ENCODE measurements around the gene NFATC2.

GRCh38 chr20:51585148-51585547 lies 42.6 kb upstream of the NFATC2 start:
- no peak for TF ChIP-seq CTCF (IDR thresholded peaks at IDR 0.05 in 2 of 3, conservative IDR thresholded peaks at IDR 0.05 in 1 of 3; ENCODE audit: borderline replicate concordance in 1 of 3, insufficient read depth in 1 of 3, low read depth in 2 of 3, low read length in 2 of 3)
- TF ChIP-seq POLR2AphosphoS5 (IDR thresholded peaks at IDR 0.05; ENCODE audit: low read depth, low read length): no peak
- TF ChIP-seq EGR1 (IDR thresholded peaks at IDR 0.05; ENCODE audit: low read depth): no peak
- TF ChIP-seq ATF3 (IDR thresholded peaks at IDR 0.05): no peak
- no peak for TF ChIP-seq MAX (IDR thresholded peaks at IDR 0.05)
- TF ChIP-seq JUND (IDR thresholded peaks at IDR 0.05): no peak
- no peak for TF ChIP-seq RAD21 (IDR thresholded peaks at IDR 0.05; ENCODE audit: low read depth)
- TF ChIP-seq ZNF274 (IDR thresholded peaks at IDR 0.05; ENCODE audit: low read depth, low read length): no peak
- no peak for TF ChIP-seq CEBPB (IDR thresholded peaks at IDR 0.05; ENCODE audit: low read depth)
- no peak for TF ChIP-seq REST (IDR thresholded peaks at IDR 0.05; ENCODE audit: low read depth)

Data from HCT116 (cell line).